Measurements from ENCODE around the gene ALG5.

DNA sequence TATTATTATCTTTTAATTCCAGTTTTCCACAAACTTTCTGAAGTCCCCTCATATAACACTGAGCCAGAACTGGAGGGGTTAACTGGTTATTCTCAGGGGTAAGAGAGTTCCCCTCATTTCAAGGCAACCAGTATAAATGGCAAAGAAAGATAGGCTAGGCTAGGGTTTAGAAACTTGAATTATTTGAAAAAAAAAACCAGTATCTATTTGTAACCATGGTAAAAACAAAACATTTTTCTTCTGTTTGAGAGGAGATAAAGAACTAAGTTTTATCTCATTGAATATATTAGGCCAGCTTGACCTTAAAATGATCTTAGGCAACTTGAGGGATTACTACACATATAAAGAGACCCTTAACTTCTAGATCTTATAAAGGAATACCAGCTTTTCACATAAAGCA lies 40.8 kb upstream of the ALG5 start:
- TF ChIP-seq POLR2A (IDR thresholded peaks at IDR 0.05; ENCODE audit: low read length) = no peak
- no peak for TF ChIP-seq GATA1 (IDR thresholded peaks at IDR 0.05; ENCODE audit: low read depth, low read length)
